IPS-18c (cell line): Measurements from ENCODE around the gene KRTAP4-1.
"Not testable (repeated sequence)": the region's sequence is repeated elsewhere in the genome, so short reads cannot be mapped to it uniquely, and the experiment has no call there.

ENCODE experiments used
- H3K4me3 ChIP-seq: 2 replicates; pipeline ENCODE4 v1.7.0; 2013; ENCODE audit warnings: low read depth, mild to moderate bottlenecking, low read length, moderate library complexity; ENCODE audit not compliant: insufficient read depth
- H3K9me3 ChIP-seq: one replicate; pipeline ENCODE4 v1.6.1; 2013; ENCODE audit warnings: mild to moderate bottlenecking, low read length, moderate library complexity; ENCODE audit not compliant: control insufficient read depth, insufficient read depth

KRTAP4-1 gene

GRCh38 chr17:41184480-41184961, at the start of gene KRTAP4-1:
Gene KRTAP4-1, minus strand, starts transcription at chr17:41184911. Its CDS starts 57 bp downstream, at chr17:41184854.
- Histone ChIP-seq H3K4me3 (no peak within 1 kb of the TSS), H3K9me3 (no peaks in the 10 kb centered on the region)

GRCh38 chr17:41232399-41233105, 47.8 kb upstream of the KRTAP4-1 start, which contains the start of gene KRTAP9-3:
Gene KRTAP9-3, plus strand, starts transcription at chr17:41232449. Its CDS starts 53 bp downstream, at chr17:41232502.
- not testable (repeated sequence) for H3K4me3 ChIP-seq, H3K9me3 ChIP-seq

DNA sequence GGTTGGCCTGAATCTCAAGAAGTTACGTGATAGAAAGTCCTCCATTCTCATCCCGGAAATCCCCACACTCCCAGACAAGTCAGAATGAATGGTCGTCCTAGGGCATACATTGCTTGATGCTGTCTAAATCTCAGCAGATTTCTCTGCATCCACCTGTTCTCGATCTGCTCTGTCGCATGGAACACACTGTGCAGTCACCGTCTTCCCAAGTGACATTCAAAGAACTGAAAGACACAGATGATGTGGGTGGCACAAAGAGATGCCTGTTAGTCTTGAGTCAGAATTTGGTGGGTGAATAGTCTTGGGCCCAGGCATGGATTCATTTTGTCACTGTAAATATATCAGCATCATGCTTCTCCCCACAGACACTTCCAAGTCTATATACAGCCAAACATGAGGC, 47.0 kb upstream of the KRTAP4-1 start:
- Histone ChIP-seq H3K4me3 (no peak overlapping the region), H3K9me3 (no peaks in the 10 kb centered on the region)

- H3K4me3 ChIP-seq: no peak overlapping the region
- H3K9me3 ChIP-seq: no peaks in the 10 kb centered on the region
These were observed 45.4 kb upstream of the KRTAP4-1 start for GRCh38 chr17:41230094-41230493.

DNA sequence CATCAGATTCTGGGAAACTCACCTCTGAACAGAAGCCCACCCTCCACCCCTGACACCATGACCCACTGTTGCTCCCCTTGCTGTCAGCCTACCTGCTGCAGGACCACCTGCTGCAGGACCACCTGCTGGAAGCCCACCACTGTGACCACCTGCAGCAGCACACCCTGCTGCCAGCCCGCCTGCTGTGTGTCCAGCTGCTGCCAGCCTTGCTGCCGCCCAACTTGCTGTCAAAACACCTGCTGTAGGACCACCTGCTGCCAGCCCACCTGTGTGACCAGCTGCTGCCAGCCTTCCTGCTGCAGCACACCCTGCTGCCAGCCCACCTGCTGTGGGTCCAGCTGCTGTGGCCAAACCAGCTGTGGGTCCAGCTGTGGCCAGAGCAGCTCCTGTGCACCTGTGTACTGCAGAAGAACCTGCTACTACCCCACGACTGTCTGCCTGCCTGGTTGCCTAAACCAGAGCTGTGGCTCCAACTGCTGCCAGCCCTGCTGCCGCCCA, 41.9 kb upstream of the KRTAP4-1 start, which contains the start of gene KRTAP9-2:
Gene KRTAP9-2, plus strand, starts transcription at position 51 of the 498 bp plus-strand sequence. Its CDS starts 7 bp downstream, at position 58.
- H3K9me3 ChIP-seq, H3K4me3 ChIP-seq: not testable (repeated sequence)

DNA sequence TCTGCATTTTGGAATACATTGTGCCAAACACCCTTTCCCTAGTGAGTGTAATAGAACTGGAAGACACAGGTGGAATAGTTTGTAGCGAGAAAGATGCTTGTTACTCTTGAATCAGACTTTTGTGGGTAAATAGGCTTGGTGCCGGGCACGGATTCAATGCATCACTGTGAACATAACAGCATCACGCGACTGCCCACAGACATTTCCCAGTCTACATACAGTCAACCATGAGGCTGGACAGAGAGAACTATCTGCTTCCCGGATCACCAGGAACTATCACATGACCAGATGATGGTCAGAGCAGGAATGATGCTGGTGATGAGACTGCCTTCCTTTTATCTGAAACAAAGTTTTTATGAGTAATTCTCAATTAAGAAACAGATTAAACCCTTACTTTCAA, 41.3 kb upstream of the KRTAP4-1 start:
- Histone ChIP-seq H3K4me3 (no peak overlapping the region), H3K9me3 (no peaks in the 10 kb centered on the region)

- Histone ChIP-seq H3K9me3 (no peaks in the 10 kb centered on the region), H3K4me3 (no peak overlapping the region)
These were observed 39.1 kb upstream of the KRTAP4-1 start for GRCh38 chr17:41223821-41224220.

GRCh38 chr17:41215681-41216080, 31.0 kb upstream of the KRTAP4-1 start:
- Histone ChIP-seq H3K9me3 (no peaks in the 10 kb centered on the region), H3K4me3 (no peak overlapping the region)

DNA sequence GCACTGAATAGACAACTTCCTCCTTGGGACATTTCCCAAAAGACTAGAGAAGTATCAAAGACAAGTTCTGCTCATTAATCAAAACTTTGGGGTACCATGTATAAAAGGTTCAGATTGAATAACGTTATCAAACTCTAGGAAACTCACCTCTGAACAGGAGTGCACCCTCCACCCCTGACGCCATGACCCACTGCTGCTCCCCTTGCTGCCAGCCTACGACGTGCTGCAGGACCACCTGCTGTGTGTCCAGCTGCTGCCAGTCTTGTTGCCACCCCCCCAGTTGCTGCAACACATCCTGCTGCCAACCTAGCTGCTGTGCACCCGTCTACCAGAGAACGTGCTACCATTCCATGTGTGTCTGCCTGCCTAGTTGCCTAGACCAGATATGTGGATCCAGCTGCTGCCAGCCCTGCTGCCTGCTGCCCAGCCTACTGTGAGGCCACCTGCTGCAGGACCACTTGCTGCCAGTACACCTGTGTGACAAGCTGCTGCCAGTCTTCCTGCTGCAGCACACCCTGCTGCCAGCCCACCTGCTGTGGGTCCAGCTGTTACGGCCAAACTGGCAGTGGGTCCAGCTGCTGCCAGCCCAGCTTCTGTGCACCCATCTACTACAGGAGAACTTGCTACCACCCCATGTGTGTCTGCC, 27.9 kb upstream of the KRTAP4-1 start:
- H3K9me3 ChIP-seq: no peaks in the 10 kb centered on the region
- no peak overlapping the region for H3K4me3 ChIP-seq

DNA sequence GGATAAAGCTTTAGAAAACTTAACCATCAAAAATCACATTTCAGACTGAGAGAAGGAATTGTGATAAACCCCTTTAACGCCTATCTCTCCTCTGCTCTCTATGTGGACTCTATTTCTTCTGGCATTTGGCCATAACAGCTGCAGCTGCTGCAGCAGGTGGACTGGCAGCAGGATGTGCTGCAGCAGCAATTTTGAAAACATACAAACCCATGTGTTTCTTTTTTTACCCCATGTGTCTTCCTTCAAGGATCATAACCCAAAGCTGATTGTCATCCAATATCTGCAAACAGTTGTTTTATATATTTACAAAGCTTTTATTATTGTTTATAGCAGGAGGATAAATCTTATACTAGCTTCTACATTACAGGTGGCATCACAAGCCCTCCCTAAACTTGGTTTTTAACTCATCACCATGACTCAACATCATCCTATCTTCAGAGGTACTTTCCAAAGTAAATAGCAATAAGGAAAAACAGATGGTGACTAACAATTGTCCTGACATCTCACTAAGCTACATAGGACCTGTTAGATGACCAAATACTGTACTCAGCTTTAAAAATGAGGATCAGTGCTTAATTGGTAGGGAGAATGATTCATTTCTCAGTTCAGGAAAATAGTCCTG, 27.2 kb upstream of the KRTAP4-1 start:
- no peaks in the 10 kb centered on the region for H3K9me3 ChIP-seq
- H3K4me3 ChIP-seq: no peak overlapping the region

DNA sequence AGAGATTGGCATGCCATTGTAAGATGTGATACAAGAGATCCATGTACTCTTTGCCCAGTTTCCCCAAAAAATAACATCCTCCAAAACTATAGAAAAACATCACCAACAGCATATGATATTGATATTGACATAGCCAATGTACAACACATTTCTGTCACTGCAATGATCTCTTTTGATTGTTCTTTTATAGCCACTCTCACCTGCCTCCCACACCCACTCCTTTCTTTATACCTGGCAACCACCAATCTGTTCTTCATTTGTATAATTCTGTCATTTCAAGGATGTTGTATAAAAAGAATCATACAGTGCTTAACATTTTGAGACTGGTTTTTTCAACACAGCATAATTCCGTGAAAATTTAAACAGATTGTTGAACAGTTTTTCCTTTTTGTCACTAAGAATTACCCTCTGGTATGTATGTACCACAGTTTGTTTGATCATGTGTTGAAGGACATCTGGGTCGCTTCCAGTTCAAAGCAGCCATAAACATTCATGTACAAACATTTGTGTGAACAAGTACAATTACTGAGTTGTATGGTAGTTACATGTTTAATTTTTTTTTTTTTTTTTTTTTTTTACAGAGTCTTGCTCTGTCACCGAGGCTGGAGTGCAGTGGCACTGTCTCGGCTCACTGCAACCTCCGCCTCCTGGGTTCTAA, 14.8 kb upstream of the KRTAP4-1 start:
- Histone ChIP-seq H3K4me3 (no peak overlapping the region), H3K9me3 (peaks cover 2% of the 10 kb centered on the region)

- peaks cover 2% of the 10 kb centered on the region for H3K9me3 ChIP-seq
- no peak overlapping the region for H3K4me3 ChIP-seq
These were observed 11.4 kb upstream of the KRTAP4-1 start for GRCh38 chr17:41196068-41196467.

DNA sequence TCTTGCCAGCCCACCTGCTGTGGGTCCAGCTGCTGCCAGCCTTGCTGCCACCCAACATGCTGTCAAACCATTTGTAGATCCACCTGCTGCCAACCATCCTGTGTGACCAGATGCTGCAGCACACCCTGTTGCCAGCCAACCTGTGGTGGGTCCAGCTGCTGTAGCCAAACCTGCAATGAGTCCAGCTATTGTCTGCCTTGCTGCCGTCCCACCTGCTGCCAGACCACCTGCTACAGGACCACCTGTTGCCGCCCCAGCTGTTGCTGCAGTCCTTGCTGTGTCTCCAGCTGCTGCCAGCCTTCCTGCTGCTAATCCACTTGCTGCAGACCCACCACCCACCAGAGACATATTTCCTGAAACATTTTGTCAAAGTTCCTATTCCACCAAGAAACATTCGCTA, 5.6 kb upstream of the KRTAP4-1 start:
- peaks cover 2% of the 10 kb centered on the region for H3K9me3 ChIP-seq

GRCh38 chr17:41189837-41190318, 5.2 kb upstream of the KRTAP4-1 start, which contains the start of gene KRTAP9-1:
Gene KRTAP9-1, plus strand, starts transcription at chr17:41189887. Its CDS starts 0 bp downstream, at chr17:41189887.
- H3K4me3 ChIP-seq, H3K9me3 ChIP-seq: not testable (repeated sequence)

More for the DNA sequence above, 5.6 kb upstream of the KRTAP4-1 start:
- H3K4me3 ChIP-seq: no peak overlapping the region

DNA sequence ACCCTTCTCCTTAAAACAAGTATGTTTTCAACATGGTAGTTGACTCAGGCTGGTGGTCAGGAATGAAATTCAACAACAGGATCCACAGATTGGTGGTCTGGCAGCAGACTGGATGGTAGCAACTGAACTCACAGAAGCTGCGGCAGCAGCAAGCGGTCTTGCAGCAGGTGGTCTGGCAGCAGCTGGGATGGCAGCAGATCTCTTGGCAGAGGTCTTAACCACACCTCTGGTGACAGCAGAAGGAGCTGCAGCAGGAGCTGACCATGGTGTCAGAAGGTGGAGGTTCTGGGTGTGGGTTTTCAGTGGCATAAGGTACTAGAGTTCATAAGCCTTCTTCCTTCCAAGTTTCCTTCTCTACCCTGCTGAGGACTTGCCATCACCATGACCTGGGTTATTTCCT, 2.2 kb upstream of the KRTAP4-1 start:
- Histone ChIP-seq H3K4me3 (no peak overlapping the region), H3K9me3 (peaks cover 2% of the 10 kb centered on the region)

GRCh38 chr17:41185001-41185400, 290 bp upstream of the KRTAP4-1 start:
- Histone ChIP-seq H3K4me3 (no peak overlapping the region), H3K9me3 (peaks cover 1% of the 10 kb centered on the region)
